Ishikawa (cell line): ENCODE measurements around the gene FLAD1.

ENCODE experiments used
- CEBPB ChIP-seq: IDR thresholded peaks from 2 replicates; pipeline ENCODE4 v1.6.1; 2012
- CREB1 ChIP-seq: IDR thresholded peaks from 2 replicates; pipeline ENCODE4 v1.6.1; 2012; ENCODE audit warnings: low read depth
- EGR1 ChIP-seq: IDR thresholded peaks from 2 replicates; pipeline ENCODE4 v1.6.1; 2012
- EP300 ChIP-seq: IDR thresholded peaks from 2 replicates; pipeline ENCODE4 v1.6.1; 2012; ENCODE audit warnings: borderline replicate concordance
- FOXM1 ChIP-seq: IDR thresholded peaks from 2 replicates; pipeline ENCODE4 v1.6.1; 2012; ENCODE audit warnings: low read depth, borderline replicate concordance
- MAX ChIP-seq: IDR thresholded peaks from 2 replicates; pipeline ENCODE4 v1.6.1; 2012
- NFIC ChIP-seq: IDR thresholded peaks from 2 replicates; pipeline ENCODE4 v1.6.1; 2012
- RAD21 ChIP-seq: IDR thresholded peaks from 2 replicates; pipeline ENCODE4 v1.6.1; 2012; ENCODE audit warnings: low read depth
- REST ChIP-seq: IDR thresholded peaks from 2 replicates; pipeline ENCODE4 v1.6.1; 2012; ENCODE audit warnings: low read depth, mild to moderate bottlenecking
- TAF1 ChIP-seq: IDR thresholded peaks from 2 replicates; pipeline ENCODE4 v1.6.1; 2012; ENCODE audit warnings: low read depth, mild to moderate bottlenecking
- TCF12 ChIP-seq: IDR thresholded peaks from 2 replicates; pipeline ENCODE4 v1.6.1; 2012; ENCODE audit warnings: low read depth
- TEAD4 ChIP-seq: IDR thresholded peaks from 2 replicates; pipeline ENCODE4 v1.6.1; 2012
- USF1 ChIP-seq: IDR thresholded peaks from 2 replicates; pipeline ENCODE4 v1.6.1; 2012
- YY1 ChIP-seq: IDR thresholded peaks from 2 replicates; pipeline ENCODE4 v1.6.1; 2012; ENCODE audit warnings: low read depth
- ZBTB7A ChIP-seq: IDR thresholded peaks from 2 replicates; pipeline ENCODE4 v1.6.1; 2012; ENCODE audit warnings: low read depth

The FLAD1 gene

GRCh38 chr1:154937085-154937987 is 45.8 kb upstream of the FLAD1 start:
- TF ChIP-seq CEBPB (no peak), EP300 (peak; percentile 56; the same call in 1 of the 2 replicates), NFIC (peak; percentile 62), FOXM1 (0 out of 2 replicates have a peak, but pooled peaks have one; percentile 27), TEAD4 (no peak), TAF1 (0 out of 2 replicates have a peak, but pooled peaks have one; percentile 30), TCF12 (no peak), CREB1 (peak; percentile 96), USF1 (peak; percentile 20; the same call in 1 of the 2 replicates), EGR1 (peak; percentile 38; the same call in 1 of the 2 replicates)

- no peak for TF ChIP-seq EGR1
- no peak for TF ChIP-seq CREB1
- TF ChIP-seq TEAD4: no peak
- TF ChIP-seq REST: no peak
- no peak for TF ChIP-seq EP300
- TF ChIP-seq YY1: no peak
- TF ChIP-seq TAF1: no peak
- TF ChIP-seq CEBPB: no peak
- no peak for TF ChIP-seq RAD21
- TF ChIP-seq TCF12: no peak
- TF ChIP-seq USF1: no peak
- TF ChIP-seq FOXM1: no peak
- TF ChIP-seq NFIC: no peak
- TF ChIP-seq ZBTB7A: no peak
- no peak for TF ChIP-seq MAX
Measured at GRCh38 chr1:154937988-154938386, 45.2 kb upstream of the FLAD1 start.

- no peak for TF ChIP-seq RAD21
- TF ChIP-seq MAX: no peak
- no peak for TF ChIP-seq TAF1
- TF ChIP-seq EP300: no peak
- no peak for TF ChIP-seq CEBPB
- TF ChIP-seq NFIC: no peak
- TF ChIP-seq USF1: no peak
- TF ChIP-seq REST: no peak
- TF ChIP-seq TEAD4: no peak
- TF ChIP-seq YY1: no peak
- no peak for TF ChIP-seq CREB1
- no peak for TF ChIP-seq EGR1
- TF ChIP-seq TCF12: no peak
- TF ChIP-seq ZBTB7A: no peak
- TF ChIP-seq FOXM1: no peak
Measured at GRCh38 chr1:154938604-154939399, 44.3 kb upstream of the FLAD1 start.

- no peak for TF ChIP-seq EGR1
- TF ChIP-seq ZBTB7A: no peak
- no peak for TF ChIP-seq FOXM1
- no peak for TF ChIP-seq NFIC
- TF ChIP-seq MAX: no peak
- TF ChIP-seq TCF12: no peak
- no peak for TF ChIP-seq REST
Measured at GRCh38 chr1:154940213-154940560, 43.0 kb upstream of the FLAD1 start.
